ENCODE measurements around the gene PDP2.
A peak's percentile ranks its signal among the peaks of the same experiment; 100 is the strongest.

PDP2 gene

DNA sequence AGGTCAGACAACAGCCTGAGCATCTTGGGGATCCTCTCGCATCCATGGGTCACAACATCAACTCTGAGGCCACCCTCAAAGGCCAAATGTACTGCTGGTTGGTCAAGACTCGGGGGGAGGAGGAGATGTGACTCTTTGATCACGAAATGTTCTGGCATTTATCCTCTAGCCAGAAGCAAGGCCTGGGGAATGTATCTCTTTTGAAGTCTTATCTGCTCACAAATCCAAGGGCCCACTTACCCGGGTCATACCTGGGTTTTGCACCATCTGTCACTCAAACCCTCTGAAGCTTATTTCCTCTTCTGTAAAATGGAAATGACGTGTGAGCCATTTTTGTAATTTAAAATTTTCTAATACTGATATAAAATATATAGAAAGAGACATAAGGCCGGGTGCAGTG, 22.9 kb upstream of the PDP2 start:
- Histone ChIP-seq H3K4me1 (no peaks in the 10 kb centered on the region), H3K9ac (no peak overlapping the region), H3K4me2 (ENCODE audit: low read length) (no peak overlapping the region), H3K27ac (no peak overlapping the region), H3K27me3 (ENCODE audit: control insufficient read depth, insufficient read depth, low read length) (no peaks in the 10 kb centered on the region), H3K4me3 (ENCODE audit: low read depth, low read length) (no peak overlapping the region), H3K36me3 (ENCODE audit: control insufficient read depth, insufficient read depth, low read length) (no peaks in the 10 kb centered on the region), H2AFZ (no peak overlapping the region), H3K9me3 (ENCODE audit: control insufficient read depth, low read length) (no peaks in the 10 kb centered on the region), H3K79me2 (no peaks in the 10 kb centered on the region)
- TF ChIP-seq, protein P1, sequence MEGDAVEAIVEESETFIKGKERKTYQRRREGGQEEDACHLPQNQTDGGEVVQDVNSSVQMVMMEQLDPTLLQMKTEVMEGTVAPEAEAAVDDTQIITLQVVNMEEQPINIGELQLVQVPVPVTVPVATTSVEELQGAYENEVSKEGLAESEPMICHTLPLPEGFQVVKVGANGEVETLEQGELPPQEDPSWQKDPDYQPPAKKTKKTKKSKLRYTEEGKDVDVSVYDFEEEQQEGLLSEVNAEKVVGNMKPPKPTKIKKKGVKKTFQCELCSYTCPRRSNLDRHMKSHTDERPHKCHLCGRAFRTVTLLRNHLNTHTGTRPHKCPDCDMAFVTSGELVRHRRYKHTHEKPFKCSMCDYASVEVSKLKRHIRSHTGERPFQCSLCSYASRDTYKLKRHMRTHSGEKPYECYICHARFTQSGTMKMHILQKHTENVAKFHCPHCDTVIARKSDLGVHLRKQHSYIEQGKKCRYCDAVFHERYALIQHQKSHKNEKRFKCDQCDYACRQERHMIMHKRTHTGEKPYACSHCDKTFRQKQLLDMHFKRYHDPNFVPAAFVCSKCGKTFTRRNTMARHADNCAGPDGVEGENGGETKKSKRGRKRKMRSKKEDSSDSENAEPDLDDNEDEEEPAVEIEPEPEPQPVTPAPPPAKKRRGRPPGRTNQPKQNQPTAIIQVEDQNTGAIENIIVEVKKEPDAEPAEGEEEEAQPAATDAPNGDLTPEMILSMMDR (IDR thresholded peaks at IDR 0.05) = no peak

DNA sequence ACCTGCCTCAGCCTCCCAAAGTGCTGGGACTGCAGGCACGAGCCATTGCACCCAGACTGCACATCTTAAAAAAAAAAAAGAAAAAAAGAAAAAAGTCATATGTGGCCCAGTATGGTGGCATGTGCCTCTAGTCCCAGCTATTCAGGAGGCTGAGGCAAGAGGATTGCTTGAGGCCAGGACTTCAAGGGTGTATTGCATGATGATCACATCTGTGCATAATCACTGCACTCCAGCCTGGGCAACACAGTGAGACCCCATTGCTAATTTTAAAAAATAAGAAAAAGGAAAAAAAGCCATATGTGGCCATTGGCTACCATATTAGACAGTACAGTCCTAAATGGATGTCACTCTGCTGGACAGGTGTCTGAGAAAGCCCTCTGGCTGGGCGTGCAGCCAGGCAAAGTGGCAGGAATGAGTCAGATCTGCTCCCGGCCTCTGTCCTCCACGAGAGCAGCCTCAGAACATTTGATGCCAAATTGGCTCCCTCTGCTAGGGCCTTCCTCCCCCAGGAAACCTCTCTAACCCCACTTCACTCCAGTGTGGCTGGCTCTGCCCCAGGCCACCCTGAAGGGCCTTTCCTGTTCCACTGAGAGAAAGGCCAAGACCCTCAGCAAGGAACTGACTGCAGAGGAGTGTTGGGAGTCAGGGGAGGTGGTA, 21.4 kb upstream of the PDP2 start:
- Histone ChIP-seq H3K9ac (no peak overlapping the region), H3K4me1 (no peaks in the 10 kb centered on the region), H3K27ac (no peak overlapping the region), H3K4me2 (ENCODE audit: low read length) (no peak overlapping the region), H2AFZ (peak overlapping the region; percentile 38), H3K79me2 (no peaks in the 10 kb centered on the region), H3K36me3 (ENCODE audit: control insufficient read depth, insufficient read depth, low read length) (no peaks in the 10 kb centered on the region), H3K4me3 (ENCODE audit: low read depth, low read length) (no peak overlapping the region), H3K27me3 (ENCODE audit: control insufficient read depth, insufficient read depth, low read length) (no peaks in the 10 kb centered on the region), H3K9me3 (ENCODE audit: control insufficient read depth, low read length) (no peaks in the 10 kb centered on the region)
- TF ChIP-seq, protein P1 (IDR thresholded peaks at IDR 0.05) = no peak

DNA sequence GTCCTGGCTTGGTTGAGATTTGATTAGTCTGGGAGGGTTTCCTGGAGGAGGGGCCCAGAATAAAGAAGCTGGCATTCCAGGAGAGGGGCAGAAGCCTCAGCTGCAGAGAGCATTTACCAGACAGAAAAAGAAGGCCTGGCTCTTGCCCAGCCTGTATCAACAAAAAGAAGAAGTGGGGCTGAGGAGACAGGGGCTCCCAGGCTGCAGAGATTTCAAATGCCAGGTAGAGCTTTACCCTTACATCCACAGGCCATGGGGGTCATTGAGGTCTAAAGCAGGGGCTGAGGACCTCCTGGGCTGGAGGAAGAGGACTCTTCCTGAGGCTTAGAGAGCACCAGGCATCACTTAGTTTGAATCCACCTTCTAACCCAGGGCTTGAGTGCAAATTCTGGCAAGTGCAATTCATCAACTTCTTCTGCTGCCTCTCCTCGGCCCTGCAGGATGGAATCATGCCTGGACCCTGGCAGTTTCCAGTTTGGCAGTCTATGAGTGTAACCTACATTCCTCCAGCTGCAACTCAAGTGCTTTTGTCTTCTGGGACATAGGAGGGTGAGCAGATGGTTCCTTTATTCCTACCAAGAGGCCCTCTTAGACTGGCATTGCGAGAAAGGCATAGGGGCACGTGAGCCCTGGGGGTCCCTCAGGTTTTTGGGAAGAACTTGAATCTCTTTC, 20.8 kb upstream of the PDP2 start:
- Histone ChIP-seq H3K4me1 (no peaks in the 10 kb centered on the region), H3K27me3 (ENCODE audit: control insufficient read depth, insufficient read depth, low read length) (no peaks in the 10 kb centered on the region), H2AFZ (peak overlapping the region; percentile 38), H3K4me3 (ENCODE audit: low read depth, low read length) (no peak overlapping the region), H3K4me2 (ENCODE audit: low read length) (no peak overlapping the region), H3K9ac (no peak overlapping the region), H3K9me3 (ENCODE audit: control insufficient read depth, low read length) (no peaks in the 10 kb centered on the region), H3K79me2 (no peaks in the 10 kb centered on the region), H3K27ac (no peak overlapping the region), H3K36me3 (ENCODE audit: control insufficient read depth, insufficient read depth, low read length) (no peaks in the 10 kb centered on the region)
- TF ChIP-seq, protein P1 (IDR thresholded peaks at IDR 0.05) = no peak

DNA sequence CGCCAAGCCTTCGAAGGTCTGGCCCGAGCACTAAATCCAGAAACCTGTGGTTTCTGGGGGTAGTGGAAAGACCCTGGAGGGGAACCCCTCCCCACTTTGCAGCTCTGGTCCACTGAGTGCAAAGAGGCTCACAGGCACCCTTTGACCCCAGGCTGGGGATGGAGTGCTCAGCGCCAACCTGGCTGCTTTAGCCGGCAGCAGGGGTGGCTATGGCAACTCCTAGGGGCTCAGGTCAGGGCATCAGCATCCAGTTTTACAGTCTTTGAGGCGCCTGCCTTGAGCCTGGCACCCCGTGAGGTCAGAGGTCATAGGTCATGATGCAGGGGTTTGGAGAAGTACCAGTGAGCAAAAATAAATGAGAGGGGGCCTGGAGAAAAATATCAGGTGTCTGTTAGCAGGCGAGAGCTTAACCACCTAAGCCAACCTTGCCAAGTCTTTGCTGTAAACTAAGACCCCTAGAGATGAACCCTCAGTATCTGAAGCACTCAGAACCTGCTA, 18.2 kb upstream of the PDP2 start:
- H3K27me3 ChIP-seq (ENCODE audit: control insufficient read depth, insufficient read depth, low read length) = no peaks in the 10 kb centered on the region
- no peak overlapping the region for H3K9ac ChIP-seq
- H3K79me2 ChIP-seq = no peaks in the 10 kb centered on the region
- no peak overlapping the region for H2AFZ ChIP-seq
- H3K27ac ChIP-seq = no peak overlapping the region
- H3K9me3 ChIP-seq (ENCODE audit: control insufficient read depth, low read length) = no peaks in the 10 kb centered on the region
- TF ChIP-seq, protein P1 (IDR thresholded peaks at IDR 0.05) = no peak
- no peak overlapping the region for H3K4me2 ChIP-seq (ENCODE audit: low read length)
- no peaks in the 10 kb centered on the region for H3K4me1 ChIP-seq
- no peak overlapping the region for H3K4me3 ChIP-seq (ENCODE audit: low read depth, low read length)
- H3K36me3 ChIP-seq (ENCODE audit: control insufficient read depth, insufficient read depth, low read length) = no peaks in the 10 kb centered on the region

Data from parathyroid adenoma (tissue), 2 donors.